HEK293T (cell line): Measurements from ENCODE around the gene TBC1D14.

ENCODE experiments used
- ARNT ChIP-seq: fragments of 450-650 bp; IDR thresholded peaks from 2 replicates; pipeline ENCODE4 v1.6.1; 2017; ENCODE audit warnings: mild to moderate bottlenecking
- BHLHE40 ChIP-seq: fragments of 450-650 bp; IDR thresholded peaks from 2 replicates; pipeline ENCODE4 v1.6.1; 2016; ENCODE audit warnings: mild to moderate bottlenecking, moderate library complexity, borderline replicate concordance
- FOXA1 ChIP-seq: fragments of 450-650 bp; IDR thresholded peaks from 2 replicates; pipeline ENCODE4 v1.6.1; 2016; ENCODE audit warnings: mild to moderate bottlenecking
- HDGF ChIP-seq: fragments of 450-650 bp; IDR thresholded peaks from 2 replicates; pipeline ENCODE4 v1.6.1; 2017; ENCODE audit warnings: antibody characterized with exemption, borderline replicate concordance
- NFRKB ChIP-seq: fragments of 450-650 bp; IDR thresholded peaks from 2 replicates; pipeline ENCODE4 v1.6.1; 2016; ENCODE audit warnings: mild to moderate bottlenecking, moderate library complexity
- SUZ12 ChIP-seq: fragments of 450-650 bp; IDR thresholded peaks from 2 replicates; pipeline ENCODE4 v1.6.1; 2016; ENCODE audit warnings: mild to moderate bottlenecking

DNA sequence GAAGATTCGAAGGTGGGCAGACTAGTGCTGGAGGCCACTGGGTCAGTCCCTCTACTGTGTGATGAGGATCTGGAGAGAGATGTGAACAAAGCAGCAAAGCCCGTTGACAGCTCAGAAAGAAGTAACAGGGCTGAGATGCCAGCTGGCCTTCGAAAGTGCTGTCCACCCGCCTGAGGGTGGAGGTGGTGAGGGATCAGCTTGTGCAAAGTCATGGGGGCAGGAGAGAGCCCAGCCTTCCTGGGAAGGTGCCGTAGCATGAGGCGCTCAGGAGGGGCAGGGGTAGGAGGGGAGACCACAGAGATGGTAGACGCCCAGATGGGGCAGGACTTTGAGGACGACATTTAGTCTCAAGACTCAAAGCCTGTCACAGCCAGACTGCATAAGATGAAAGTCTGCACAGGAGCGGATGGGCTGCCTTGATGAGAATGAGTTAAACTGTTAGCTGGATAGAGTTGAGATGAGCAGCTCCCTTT, 19.7 kb downstream of the TBC1D14 start:
- TF ChIP-seq SUZ12 = no peak
- TF ChIP-seq NFRKB = no peak
- no peak for TF ChIP-seq ARNT
- TF ChIP-seq FOXA1 = no peak
- no peak for TF ChIP-seq BHLHE40
- TF ChIP-seq HDGF = no peak
